Fibroblast of lung (primary cell): ENCODE results near the gene NYNRIN. TPM values are rescaled to one million over a fixed set of nuclear protein-coding genes. Genes with fewer than 3 reads are reported as not detected.

Source experiments
- DNase-seq, 2 donors: peaks; one replicate each; pipeline versions ENCODE4 v3.0.0 to v3.0.0-alpha.2; 2010; ENCODE audit warnings: low read depth in 2 of 2
- H2AFZ ChIP-seq: 2 replicates; pipeline ENCODE4 v1.5.1; 2012; ENCODE audit warnings: low read length, control low read depth, inconsistent platforms
- H3K27ac ChIP-seq: 2 replicates; pipeline ENCODE4 v1.5.1; 2011; ENCODE audit warnings: low read length, control low read depth; ENCODE audit not compliant: insufficient read depth
- H3K27me3 ChIP-seq: 2 replicates; pipeline ENCODE4 v1.5.1; 2011; ENCODE audit warnings: mild to moderate bottlenecking, low read length; ENCODE audit not compliant: control insufficient read depth, insufficient read depth
- H3K36me3 ChIP-seq: 2 replicates; pipeline ENCODE4 v1.5.1; 2011; ENCODE audit warnings: low read length; ENCODE audit not compliant: control insufficient read depth, insufficient read depth
- H3K4me1 ChIP-seq: 2 replicates; pipeline ENCODE4 v1.5.1; 2011; ENCODE audit warnings: low read length; ENCODE audit not compliant: control insufficient read depth, insufficient read depth; ENCODE audit errors: extremely low read depth
- H3K4me2 ChIP-seq: 2 replicates; pipeline ENCODE4 v1.5.1; 2011; ENCODE audit warnings: low read length, control low read depth; ENCODE audit not compliant: insufficient read depth; ENCODE audit errors: extremely low read depth
- H3K4me3 ChIP-seq, 4 experiments: fragments of 200-600 bp in 1 of 4; sonication (generic) in 1 of 4; replicated peaks in 1 of 4; 2 replicates each; pipeline ENCODE4 v1.5.1; 2011 to 2016; ENCODE audit warnings: low read length in 4 of 4, low read depth in 3 of 4, mild to moderate bottlenecking in 3 of 4, control low read depth in 2 of 4, inconsistent platforms in 1 of 4, mixed read lengths in 1 of 4; ENCODE audit not compliant: insufficient read depth in 1 of 4; ENCODE audit errors: control extremely low read depth in 1 of 4
- H3K79me2 ChIP-seq: 2 replicates; pipeline ENCODE4 v1.5.1; 2012; ENCODE audit warnings: mild to moderate bottlenecking, low read length, inconsistent platforms; ENCODE audit not compliant: control insufficient read depth, insufficient read depth
- H3K9ac ChIP-seq: 2 replicates; pipeline ENCODE4 v1.5.1; 2011; ENCODE audit warnings: mild to moderate bottlenecking, low read length, control low read depth; ENCODE audit not compliant: insufficient read depth
- H3K9me3 ChIP-seq: 2 replicates; pipeline ENCODE4 v1.5.1; 2012; ENCODE audit warnings: low read depth, low read length; ENCODE audit not compliant: control insufficient read depth, insufficient read depth
- H4K20me1 ChIP-seq: 2 replicates; pipeline ENCODE4 v1.5.1; 2011; ENCODE audit warnings: low read length; ENCODE audit not compliant: control insufficient read depth, insufficient read depth; ENCODE audit errors: extremely low read depth
- EZH2 ChIP-seq: IDR thresholded peaks from 2 replicates; pipeline ENCODE4 v1.5.1; 2012; ENCODE audit warnings: low read length, control low read depth, mild to moderate bottlenecking; ENCODE audit errors: missing control alignments
- polyA plus RNA-seq, 2 donors: library from polyadenylated mRNA; depleted of rRNA in 1 of 2; stranded (reverse) in 1 of 2; unstranded in 1 of 2; fragments of >200 nt; gene quantifications; 2 replicates each; pipeline ENCODE4 v1.2.1, GENCODE V29; 2011 to 2012; ENCODE audit warnings: missing spikeins in 1 of 2
- total RNA-seq: library from RNA; depleted of rRNA; stranded (reverse); fragments of >200 nt; gene quantifications from 2 replicates; pipeline ENCODE4 v1.2.1, GENCODE V29; 2014
- TF ChIP-seq, protein P1 (sequence below), 2 donors: IDR thresholded peaks in 1 of 2; conservative IDR thresholded peaks in 1 of 2; 1 replicate in 1 of 2; 2 replicates in 1 of 2; pipeline ENCODE4 v1.5.1; 2011 to 2012; ENCODE audit warnings: low read length in 2 of 2, control low read depth in 1 of 2, inconsistent platforms in 1 of 2, low read depth in 1 of 2, mild to moderate bottlenecking in 1 of 2

The NYNRIN gene
- total and polyA plus RNA-seq, 2 donors (not counting 1 experiment from before 2014, with no cell fraction given): 7.7 to 16.2 TPM

DNA sequence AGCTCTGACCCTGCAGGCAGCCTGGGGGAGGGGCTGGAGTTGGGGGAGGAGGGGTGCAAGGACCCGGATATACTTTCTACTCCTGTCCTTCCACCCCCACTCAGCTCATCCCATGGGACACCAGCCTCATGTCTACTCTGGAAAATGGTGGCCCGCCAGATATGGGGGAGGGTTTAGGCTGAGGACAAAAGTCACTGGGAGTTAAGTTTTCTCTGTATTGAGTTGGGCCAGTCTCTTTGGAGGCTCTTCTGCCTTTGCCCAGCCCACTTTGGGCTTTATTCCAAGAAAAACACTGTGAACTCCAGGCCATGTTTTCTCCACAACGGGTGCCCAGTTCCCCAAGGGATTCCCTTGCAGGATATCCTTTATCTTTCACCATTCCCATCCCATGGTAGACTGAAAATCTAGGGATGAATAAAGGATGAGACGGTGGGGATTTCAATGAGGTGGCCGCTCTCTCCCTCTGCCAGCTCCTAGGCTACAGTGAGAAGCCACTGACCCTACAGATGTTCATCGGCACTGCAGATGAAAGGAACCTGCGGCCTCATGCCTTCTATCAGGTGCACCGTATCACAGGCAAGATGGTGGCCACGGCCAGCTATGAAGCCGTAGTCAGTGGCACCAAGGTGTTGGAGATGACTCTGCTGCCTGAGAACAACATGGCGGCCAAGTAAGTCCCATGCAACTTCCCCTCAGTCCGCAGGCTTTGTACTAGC, 25.9 kb upstream of the NYNRIN start:
- peak in 1 of 2 donors; percentile 38 for DNase-seq
- Histone ChIP-seq H3K9me3 (no peaks in the 10 kb centered on the region), H3K4me3 (no peak overlapping the region), H4K20me1 (no peaks in the 10 kb centered on the region), H3K4me1 (peaks cover 19% of the 10 kb centered on the region), H3K4me2 (no peak overlapping the region), H3K27ac (no peak overlapping the region), H3K27me3 (no peaks in the 10 kb centered on the region), H3K36me3 (peaks cover 33% of the 10 kb centered on the region), H3K79me2 (peaks cover 9% of the 10 kb centered on the region), H3K9ac (no peak overlapping the region), H2AFZ (no peak overlapping the region)
- TF ChIP-seq EZH2: no peak

DNA sequence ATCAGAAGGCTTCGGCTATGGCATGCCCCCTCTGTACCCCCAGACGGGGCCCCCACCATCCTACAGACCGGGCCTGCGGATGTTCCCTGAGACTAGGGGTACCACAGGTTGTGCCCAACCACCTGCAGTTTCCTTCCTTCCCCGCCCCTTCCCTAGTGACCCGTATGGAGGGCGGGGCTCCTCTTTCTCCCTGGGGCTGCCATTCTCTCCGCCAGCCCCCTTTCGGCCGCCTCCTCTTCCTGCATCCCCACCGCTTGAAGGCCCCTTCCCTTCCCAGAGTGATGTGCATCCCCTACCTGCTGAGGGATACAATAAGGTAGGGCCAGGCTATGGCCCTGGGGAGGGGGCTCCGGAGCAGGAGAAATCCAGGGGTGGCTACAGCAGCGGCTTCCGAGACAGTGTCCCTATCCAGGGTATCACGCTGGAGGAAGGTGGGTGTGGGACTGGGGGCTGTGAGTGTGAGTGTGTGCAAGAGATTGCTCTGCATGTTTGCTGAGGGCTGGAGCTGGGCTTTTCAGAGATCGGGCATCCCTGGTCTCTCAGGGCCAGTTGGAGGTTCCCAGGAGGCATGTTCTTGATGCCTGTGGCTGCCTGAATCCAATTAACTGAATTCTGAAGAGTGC, 22.2 kb upstream of the NYNRIN start:
- no peak overlapping the region for H2AFZ ChIP-seq
- H3K27me3 ChIP-seq: no peaks in the 10 kb centered on the region
- DNase-seq: no peak
- TF ChIP-seq, protein P1, sequence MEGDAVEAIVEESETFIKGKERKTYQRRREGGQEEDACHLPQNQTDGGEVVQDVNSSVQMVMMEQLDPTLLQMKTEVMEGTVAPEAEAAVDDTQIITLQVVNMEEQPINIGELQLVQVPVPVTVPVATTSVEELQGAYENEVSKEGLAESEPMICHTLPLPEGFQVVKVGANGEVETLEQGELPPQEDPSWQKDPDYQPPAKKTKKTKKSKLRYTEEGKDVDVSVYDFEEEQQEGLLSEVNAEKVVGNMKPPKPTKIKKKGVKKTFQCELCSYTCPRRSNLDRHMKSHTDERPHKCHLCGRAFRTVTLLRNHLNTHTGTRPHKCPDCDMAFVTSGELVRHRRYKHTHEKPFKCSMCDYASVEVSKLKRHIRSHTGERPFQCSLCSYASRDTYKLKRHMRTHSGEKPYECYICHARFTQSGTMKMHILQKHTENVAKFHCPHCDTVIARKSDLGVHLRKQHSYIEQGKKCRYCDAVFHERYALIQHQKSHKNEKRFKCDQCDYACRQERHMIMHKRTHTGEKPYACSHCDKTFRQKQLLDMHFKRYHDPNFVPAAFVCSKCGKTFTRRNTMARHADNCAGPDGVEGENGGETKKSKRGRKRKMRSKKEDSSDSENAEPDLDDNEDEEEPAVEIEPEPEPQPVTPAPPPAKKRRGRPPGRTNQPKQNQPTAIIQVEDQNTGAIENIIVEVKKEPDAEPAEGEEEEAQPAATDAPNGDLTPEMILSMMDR (conservative IDR thresholded peaks at IDR 0.05 in 1 of 2, IDR thresholded peaks at IDR 0.05 in 1 of 2; ENCODE audit: low read depth in 1 of 2, low read length in 2 of 2): no peak
- TF ChIP-seq EZH2: no peak
- no peak overlapping the region for H3K4me3 ChIP-seq
- H3K36me3 ChIP-seq: peaks cover 36% of the 10 kb centered on the region
- H3K79me2 ChIP-seq: no peaks in the 10 kb centered on the region
- no peak overlapping the region for H3K27ac ChIP-seq
- no peak overlapping the region for H3K9ac ChIP-seq
- H4K20me1 ChIP-seq: no peaks in the 10 kb centered on the region
- no peaks in the 10 kb centered on the region for H3K9me3 ChIP-seq
- no peak overlapping the region for H3K4me2 ChIP-seq
- H3K4me1 ChIP-seq: peaks cover 6% of the 10 kb centered on the region

DNA sequence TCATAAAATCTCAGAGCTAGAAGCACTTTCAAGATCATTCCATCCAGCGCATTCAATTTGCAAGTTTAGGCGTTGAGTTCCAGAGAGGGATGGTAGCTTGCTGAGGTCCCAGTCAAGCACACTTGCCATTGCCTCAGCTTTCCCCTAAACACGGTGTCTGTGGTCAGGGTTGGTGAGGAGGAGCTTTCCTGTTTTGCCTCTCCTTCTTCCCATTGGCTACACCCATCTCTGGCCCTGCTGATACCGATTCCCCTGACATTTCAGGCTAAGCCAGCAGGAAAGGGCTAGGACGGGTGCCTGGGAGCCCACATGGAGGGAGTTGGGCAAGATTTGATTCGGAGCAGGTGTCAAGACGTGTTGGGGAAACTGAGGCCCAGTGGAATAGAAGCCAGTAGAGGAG, 21.7 kb upstream of the NYNRIN start:
- TF ChIP-seq, protein P1 (conservative IDR thresholded peaks at IDR 0.05 in 1 of 2, IDR thresholded peaks at IDR 0.05 in 1 of 2; ENCODE audit: low read depth in 1 of 2, low read length in 2 of 2): no peak
- TF ChIP-seq EZH2: no peak
- H3K9ac ChIP-seq: no peak overlapping the region

More for the DNA sequence above, 21.7 kb upstream of the NYNRIN start:
- Histone ChIP-seq H3K79me2 (no peaks in the 10 kb centered on the region), H3K27ac (no peak overlapping the region), H4K20me1 (no peaks in the 10 kb centered on the region), H3K4me2 (no peak overlapping the region), H2AFZ (no peak overlapping the region), H3K27me3 (no peaks in the 10 kb centered on the region), H3K36me3 (peaks cover 36% of the 10 kb centered on the region), H3K4me1 (peaks cover 4% of the 10 kb centered on the region), H3K9me3 (no peaks in the 10 kb centered on the region), H3K4me3 (no peak overlapping the region)
- DNase-seq: no peak
